GM19023 (cell line): ENCODE results near the gene CUBN.

ENCODE experiments used
- ATAC-seq: cut with Tn5 transposase; IDR thresholded peaks from one replicate; pipeline ENCODE4 v1.9.1; 2021; ENCODE audit warnings: mild to moderate bottlenecking, moderate library complexity; ENCODE audit not compliant: unreplicated experiment

CUBN gene

DNA sequence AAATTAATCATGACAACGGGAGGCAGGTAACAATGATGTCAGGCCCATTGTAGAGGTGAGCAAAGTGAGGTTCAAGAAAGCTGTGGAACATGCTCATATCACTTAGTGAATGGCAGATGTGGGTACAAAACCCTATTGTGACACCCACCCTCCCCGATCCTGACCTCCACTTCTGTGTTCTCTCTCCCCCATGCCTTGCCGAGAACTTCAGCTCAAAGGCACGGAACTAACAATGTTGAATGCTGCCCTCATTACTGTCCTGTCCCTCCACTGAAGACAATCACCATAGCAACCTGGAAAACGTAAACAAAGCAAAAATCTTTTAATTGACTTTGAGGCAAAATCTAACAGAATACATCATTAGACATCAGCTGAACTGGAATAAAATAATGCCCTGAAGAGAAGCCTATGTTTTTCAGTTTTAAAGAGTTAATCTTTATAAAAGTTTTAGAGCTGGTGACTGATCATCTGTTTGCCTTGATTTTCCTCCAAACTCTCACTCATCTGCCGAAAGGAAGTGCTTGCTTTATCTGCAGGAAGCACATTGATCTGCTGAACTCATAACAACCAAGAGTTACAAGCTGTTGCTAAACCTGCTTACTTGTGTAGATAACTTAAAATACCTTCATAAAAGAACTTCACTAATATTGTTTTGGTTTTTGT, 133.6 kb downstream of the CUBN start:
- no peak for ATAC-seq

DNA sequence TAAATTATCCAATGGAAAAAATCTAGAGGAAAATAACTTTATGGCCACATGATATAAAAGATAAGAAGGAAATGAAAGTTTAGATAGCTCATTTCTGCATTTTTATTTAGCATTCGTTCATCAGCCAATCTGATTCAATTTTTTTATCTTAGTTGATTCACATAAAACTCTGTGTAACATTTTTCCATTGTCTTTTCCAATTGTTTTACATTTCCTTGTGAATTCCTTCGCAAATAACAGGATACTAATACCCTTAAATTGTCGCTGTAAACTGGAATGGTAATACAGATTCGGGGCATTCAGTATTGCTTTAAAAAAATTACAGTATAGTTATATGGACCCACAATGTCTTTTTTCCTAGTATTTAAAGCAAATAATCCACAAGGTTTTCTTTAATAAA, 136.4 kb downstream of the CUBN start:
- no peak for ATAC-seq

DNA sequence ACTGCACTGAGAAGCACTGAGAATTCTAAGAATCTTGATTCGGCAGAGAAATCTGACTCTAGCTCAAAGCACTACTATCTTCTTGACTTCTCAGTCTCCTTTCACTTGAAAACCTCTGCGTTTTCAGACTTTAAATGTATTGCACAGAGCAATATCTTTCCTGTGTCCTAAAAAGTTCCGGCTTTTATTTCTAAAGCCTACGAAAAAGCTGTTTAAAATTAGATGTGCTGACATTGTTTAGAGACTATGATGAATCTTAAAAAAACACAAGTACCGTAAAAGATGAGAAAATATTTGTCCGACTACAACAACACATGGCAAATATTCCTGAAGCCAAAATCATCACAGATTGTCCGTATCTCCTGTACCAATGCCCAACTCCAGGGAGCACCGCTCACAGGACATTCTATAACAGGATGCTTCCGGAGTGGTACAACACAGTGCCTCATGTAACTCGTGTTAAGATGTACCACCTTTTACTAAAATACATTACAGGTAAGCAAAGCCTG, 136.9 kb downstream of the CUBN start:
- no peak for ATAC-seq

DNA sequence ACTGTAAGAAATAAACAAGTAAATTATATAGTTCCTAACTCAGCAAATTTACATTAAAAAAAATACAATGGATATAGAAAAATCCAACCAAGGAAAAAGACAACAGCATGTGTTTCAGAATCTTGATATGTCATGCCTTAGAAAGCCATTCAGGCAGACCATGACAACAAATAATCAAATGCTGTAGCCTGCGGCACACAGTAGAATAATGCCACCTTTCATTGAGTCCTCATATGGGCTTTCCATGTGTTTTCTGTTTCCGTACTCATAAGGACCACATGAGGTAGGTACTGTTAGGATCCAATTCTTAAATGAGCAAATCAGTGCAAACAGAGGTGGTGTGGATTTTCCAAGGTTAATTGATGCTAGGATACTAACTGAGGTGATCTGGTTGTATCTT, 138.6 kb downstream of the CUBN start:
- no peak for ATAC-seq

DNA sequence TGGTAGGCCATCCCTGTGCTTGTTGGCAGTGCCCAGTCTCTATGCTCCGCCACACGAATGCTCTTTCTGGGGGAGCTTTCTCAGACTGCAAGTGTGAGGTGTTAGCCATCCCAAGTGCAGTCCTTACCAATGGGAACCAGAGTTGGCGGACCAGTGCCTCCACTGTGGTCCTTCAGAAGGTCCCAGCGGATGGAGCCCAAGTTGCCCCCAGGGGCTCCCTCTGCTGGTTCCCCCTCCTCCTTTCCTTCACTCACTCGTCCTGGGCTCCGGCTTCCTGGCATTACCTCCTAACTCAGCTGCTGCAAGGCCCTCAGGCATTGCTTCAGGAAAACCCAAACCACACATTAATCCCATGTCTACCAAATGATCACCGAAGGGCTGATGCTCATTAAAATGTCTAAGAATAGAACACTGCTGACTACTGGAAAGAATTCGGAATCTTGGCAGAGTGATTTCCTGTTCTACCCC, 139.8 kb downstream of the CUBN start:
- ATAC-seq = no peak

DNA sequence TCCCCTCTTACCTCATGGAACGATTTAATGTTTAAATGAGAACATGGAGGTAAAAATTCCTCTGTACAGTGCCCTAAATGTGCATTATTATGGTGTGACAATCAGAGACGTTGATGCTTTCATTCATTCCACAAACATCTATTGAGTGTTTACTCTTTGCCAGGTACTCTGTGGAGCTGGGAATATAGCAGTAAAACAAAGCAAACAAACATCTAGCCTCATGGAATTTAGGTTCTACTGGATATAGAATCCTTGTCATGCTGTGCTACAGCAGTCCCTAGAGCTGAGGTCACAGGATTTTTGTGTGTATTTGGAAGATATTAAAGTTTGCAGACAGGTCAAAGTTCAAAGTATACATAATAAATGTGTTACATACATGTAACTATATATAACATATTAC, 140.7 kb downstream of the CUBN start:
- no peak for ATAC-seq

DNA sequence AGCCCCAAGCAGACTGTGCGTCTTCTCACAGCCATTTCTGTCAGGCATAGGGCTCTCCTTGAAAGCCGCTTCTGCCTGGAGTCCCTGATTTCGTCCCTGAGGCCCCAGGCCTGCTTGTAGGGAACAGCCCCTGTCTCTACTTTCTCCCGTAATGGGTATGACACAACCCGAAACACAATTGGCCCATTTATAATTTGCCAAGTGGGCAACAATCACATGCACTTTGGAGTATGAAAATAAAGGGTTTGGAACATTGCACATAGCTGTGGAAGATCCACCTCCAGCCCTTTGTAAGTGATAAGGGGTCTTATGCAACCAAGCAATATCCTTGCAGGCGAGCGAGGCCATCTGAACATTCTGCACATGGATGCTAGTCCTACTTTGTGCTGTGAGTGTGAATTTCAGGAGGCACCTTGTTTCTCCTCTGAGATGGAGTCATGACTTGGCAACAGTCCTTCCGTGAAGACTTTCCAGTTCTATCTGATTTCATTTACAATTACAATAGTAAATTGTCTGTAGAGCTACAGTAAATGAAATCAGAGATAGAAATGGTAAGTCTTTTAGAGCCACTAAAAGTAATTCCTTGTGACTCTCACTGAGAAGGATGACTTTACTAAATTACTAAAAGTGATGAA, 141.5 kb downstream of the CUBN start:
- no peak for ATAC-seq

DNA sequence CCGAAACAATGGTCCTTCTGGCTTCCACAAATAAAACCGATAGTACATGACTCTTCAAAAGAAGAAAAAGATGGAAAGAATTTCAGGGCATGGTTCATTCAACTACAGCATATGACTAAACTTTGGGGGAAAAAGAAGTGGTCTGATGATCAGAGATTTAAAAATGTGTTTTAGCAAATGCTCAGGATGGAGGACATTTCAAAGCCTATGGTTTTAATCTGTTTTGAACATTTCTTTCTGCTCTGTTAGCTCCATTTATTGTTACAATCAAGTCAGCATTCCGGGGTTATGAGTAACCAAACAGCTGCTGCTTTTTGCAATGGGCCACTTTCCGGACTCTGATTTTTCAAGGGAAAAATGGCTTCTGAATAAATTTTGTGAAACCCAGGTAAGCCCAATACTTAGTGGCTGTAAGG, 142.4 kb downstream of the CUBN start:
- no peak for ATAC-seq

DNA sequence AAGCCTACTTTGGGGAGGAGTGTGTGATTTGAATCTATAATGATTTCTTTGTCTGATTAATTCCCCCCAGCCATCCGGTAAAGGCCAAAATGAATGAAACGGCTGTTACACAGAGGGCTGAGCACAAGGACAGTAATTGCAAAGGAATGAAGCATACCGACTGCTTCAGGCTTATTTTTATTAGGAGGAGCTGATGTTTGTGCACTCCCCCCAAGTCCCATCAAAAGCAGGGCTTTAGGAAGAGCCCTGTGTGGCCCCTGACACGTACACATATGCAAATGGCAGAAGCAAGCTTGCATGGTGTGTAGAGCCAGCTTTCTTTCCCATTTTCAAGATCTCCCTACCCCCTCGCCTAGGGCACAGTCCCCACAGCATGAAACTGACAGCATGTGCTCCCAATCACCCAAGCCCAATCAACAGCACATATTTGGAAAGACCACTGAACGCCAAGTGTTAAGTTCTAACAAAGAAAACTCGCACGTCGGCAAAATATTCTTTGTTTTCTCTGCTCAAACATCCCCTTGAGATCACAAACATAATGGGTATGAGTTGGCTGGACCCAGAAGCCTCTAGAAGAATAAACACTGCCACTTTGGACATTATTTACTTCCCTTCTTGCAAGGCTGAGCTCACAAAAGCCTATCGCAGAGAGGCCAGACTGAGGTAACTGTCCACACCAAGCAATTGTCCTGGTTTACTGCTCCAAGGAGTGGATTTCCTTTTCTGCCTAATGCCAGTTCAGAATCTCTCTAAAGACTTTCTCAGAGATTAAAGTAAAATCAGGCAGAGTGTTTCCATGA, 143.0 kb downstream of the CUBN start:
- no peak for ATAC-seq

DNA sequence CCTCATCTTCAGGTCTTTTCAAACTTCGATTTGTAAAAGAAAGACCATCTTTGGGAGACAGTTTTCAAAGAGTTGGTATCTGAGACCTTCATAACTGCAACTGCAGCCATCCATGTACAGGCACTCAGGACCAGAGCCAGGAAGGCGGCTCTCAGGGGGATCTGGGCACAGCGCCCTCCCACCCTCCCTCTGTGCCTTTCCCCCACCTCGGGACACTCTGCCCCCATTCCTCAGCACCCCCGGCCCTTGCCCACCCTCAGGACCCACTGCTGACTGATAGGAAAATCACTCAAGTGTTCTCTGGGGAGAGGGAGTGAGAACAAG, 143.6 kb downstream of the CUBN start:
- ATAC-seq = no peak

DNA sequence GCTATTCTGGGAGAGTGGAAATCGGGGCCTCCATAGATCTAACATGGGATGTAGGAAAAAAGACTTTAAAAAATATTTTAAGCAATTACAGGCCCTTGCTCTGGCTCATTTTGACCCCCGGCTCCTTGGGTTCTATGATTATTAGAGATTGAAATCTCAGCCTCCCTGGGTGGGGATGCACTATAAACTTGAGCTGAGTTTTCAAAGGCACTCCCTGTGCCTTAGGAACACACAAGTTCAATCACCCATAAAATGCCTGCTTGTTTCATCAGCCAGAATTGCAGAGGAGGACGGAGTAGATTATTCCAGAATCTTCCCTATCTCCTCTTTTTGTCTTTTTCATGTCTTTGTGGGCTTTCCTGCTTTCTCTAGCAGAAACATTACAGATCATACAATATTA, 145.4 kb downstream of the CUBN start:
- no peak for ATAC-seq

DNA sequence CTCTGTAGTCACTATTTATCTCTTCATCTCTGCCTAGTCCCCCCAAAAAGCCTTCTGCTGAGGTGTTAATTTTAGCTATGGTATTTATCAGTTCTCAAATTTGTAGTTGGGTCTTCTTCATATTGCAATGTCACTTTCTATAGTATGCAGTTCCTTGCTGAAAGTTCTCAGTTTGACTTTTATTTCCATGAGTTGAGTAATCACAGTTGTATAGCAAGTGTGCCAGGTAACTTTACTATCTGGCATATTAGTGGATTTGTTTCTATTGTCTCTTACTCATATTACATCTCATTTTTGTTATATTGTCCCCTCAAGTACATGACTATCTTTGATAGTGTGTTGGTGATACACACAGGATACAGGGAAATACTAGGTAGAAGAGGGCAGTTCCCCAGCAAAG, 152.8 kb downstream of the CUBN start:
- ATAC-seq = no peak

DNA sequence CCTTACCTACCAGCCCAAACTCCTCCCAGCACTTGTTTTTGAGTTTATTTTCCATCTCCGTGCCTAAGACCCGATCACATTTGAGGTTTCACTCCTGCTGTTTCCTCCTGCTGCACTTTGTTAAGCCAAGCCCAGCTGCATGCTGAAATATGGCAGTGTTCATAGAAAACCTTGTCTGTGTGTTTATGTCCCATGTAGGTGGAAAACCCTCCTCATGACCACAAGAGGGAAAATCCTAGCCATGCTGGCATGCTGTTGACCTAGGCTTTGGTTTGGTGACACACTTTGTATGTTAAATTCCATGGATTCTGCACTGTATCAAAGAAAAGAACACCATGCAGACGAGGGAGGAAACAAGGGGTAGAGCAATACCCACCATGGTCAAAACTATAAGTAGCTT, 154.4 kb downstream of the CUBN start:
- no peak for ATAC-seq

DNA sequence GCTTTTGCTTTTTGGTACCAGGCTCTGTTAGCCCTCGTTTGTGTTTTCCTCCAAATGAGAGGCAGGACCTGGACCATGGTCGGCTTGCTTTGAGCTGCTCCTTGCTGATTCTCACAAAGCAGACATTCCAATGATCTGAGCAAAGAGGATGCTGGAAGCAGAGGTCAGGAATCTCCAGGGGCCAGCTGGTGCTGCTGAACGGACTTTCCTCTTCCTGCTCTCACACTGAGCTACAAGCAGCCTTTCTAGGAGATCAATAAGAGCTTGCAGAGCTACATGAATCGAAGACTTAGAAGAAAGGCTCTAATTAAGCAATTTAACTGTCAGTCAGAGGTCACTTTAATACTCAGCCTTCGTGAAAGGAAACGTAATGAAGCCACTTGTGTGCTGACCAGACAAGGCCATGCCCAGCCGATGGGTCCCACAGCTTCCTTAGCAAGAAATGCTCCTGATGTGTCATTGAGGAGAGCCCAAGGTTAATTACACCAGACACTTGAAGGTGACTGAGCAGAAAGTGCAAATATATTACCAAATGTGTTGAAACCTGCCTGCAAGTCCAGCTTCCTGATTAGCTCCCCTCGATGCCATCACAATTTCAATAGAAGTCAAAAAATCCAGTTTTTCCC, 161.1 kb downstream of the CUBN start:
- no peak for ATAC-seq

DNA sequence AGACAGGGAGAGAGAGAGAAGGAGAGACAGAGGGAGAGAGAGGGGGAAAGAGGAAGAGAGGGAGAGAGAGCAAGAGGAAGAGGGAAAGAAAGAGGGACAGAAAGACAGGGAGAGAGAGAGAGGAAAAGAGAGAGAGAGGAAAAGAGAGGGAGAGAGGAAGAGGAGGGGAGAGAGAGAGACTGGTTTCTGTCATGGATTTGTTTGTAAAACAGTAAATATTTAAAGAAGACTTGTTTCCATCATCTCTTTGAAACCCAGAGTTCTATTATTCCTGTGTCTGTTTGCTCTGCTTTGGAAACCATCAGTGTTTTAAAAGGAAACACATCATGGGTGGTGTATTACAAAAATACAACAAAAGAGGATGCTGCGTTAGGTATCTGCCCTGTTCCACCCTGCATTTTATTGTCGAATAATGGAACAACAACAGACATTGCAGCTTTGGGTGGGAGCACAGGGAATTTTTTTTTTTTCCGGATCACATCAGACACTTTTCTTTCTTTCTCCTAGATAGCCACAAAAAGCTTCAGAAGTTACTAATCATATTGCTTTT, 161.7 kb downstream of the CUBN start:
- no peak for ATAC-seq

DNA sequence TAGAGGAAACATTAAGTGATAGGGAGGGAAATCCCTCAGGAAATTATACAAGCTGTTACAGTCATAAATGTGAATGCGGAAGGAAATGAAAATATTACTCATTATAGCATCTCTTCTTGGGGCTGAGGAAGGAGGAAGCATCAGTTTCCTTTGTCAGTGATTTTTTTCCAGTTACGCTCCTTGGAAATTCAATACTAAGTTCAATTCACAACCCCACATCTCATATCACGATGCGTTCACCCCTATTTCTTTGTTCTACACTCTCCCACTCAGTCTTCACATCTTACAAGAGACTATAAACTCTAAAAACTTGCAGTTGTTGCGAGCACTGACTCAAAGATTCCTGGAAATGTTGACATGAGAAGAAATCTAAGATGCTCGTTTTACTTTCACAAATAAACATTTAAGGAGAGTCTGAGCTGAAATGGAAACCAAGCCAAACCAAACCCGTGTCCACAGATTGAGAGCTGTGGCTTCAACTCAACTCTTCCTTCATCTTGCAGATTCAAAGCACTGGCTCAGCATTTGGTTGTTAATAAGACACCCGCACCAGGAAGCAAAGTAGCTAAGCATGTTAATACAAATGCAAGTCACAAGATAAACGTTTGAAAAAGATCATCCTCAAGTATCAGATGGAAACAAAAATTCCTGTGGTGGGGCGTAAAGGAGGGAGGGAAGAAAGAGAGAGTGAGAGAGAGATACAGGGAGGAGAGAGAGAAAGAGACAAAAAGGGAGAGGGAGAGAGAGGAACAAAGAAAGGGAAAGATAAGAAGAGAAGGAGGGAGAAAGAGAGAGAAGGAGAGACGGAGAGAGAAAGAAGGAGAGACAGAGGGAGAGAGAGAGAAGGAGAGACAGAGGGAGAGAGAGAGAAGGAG, 162.4 kb downstream of the CUBN start:
- ATAC-seq = no peak

DNA sequence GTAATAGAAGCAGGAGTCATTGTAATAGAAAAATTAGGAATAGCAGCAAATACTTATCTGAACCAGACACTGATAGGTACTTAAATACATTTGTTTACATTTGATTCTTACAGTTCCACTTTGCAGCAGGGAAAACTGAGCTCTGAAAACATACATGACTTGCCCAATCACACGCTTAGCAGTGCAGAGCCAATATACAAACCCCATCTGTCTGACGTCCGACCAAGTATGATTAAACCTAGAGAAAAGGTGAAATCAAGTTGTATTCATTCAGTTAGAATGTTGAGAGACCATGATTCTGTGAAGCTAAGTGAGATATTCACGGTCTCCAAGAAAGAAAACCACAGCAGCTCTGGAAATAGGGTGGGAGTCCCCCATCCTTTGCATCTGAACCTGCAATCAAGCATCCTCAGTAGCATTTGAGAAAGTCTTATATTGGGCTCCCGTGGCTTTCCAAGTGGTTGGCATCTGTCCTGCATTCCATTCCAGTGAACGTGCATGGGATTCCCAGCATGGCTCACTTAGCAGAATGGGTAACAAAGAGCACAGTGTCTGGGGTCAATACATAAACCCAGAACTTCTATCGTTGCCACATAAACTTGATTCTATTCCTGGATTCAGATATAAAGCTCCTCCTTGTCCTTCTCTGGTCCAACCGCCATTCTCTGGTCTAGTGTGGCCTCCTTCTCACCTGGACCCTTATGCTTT, 163.7 kb downstream of the CUBN start:
- ATAC-seq = no peak

DNA sequence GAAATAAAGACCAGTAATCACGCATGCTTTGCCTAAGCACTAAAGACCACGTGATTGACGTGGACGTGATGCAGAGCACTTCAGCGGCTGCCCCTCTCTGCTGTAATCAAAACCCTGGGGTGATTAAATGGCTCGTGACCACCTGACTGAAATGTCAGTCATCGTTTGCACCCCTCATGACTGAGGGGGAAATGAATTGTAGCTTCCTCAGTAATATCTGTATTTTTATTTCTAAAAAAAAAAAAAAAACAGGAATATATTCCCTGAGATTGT, 164.3 kb downstream of the CUBN start:
- no peak for ATAC-seq

DNA sequence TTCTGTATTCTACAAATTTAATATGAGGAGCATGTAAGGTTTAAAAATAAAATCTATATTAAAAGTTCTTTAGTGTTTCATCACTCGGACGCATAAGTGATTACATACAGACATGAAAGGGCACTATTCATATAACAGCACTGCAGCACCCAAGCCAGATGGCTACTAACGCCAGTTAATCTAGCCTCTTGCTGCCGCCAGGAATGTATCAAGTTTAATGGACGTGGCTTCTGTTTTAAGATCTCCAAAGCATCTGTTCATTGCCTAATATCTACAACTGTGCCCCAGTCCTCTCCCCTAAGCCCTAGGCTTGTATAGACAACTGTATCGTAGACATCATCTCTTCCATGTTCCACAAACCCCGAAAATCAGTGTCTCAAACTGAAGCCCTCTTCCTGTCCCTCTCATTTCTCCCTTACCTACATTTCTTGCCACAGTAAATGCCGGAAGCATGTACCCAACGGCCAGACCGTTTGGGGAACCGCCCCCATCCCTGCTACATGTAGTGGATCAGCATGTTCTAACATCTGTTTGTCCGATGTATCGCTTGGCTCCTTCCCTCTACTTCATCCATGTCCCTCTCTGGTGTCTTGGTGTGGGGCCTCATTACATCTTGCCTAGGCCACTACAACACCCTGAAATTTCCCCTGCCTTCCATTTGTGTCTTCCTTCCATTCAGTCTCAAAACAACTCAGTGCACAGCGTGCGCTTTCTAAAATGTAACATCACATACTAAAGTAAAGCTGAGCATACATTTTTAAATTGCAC, 164.9 kb downstream of the CUBN start:
- no peak for ATAC-seq
